Measurements from ENCODE around the gene PPARG. TPM values are rescaled to one million over a fixed set of nuclear protein-coding genes. Genes with fewer than 3 reads are reported as not detected.
"Not testable (repeated sequence)": the region's sequence is repeated elsewhere in the genome, so short reads cannot be mapped to it uniquely, and the experiment has no call there.

The PPARG gene
- total RNA-seq, 1 donor, result 4.7 TPM

GRCh38 chr3:12383218-12383617 is 94.3 kb downstream of the PPARG start:
- TF ChIP-seq, protein P1, sequence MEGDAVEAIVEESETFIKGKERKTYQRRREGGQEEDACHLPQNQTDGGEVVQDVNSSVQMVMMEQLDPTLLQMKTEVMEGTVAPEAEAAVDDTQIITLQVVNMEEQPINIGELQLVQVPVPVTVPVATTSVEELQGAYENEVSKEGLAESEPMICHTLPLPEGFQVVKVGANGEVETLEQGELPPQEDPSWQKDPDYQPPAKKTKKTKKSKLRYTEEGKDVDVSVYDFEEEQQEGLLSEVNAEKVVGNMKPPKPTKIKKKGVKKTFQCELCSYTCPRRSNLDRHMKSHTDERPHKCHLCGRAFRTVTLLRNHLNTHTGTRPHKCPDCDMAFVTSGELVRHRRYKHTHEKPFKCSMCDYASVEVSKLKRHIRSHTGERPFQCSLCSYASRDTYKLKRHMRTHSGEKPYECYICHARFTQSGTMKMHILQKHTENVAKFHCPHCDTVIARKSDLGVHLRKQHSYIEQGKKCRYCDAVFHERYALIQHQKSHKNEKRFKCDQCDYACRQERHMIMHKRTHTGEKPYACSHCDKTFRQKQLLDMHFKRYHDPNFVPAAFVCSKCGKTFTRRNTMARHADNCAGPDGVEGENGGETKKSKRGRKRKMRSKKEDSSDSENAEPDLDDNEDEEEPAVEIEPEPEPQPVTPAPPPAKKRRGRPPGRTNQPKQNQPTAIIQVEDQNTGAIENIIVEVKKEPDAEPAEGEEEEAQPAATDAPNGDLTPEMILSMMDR (IDR thresholded peaks at IDR 0.05; ENCODE audit: insufficient read depth, low read depth, low read length), result no peak
- no peak for DNase-seq (ENCODE audit: low read depth)
- H3K4me3 ChIP-seq (ENCODE audit: low read depth, low read length), result no peak overlapping the region

- TF ChIP-seq, protein P1 (IDR thresholded peaks at IDR 0.05; ENCODE audit: insufficient read depth, low read depth, low read length), result no peak
- peak; percentile 73 for DNase-seq (ENCODE audit: low read depth)
Measured at GRCh38 chr3:12384451-12385233, 95.8 kb downstream of the PPARG start.

DNA sequence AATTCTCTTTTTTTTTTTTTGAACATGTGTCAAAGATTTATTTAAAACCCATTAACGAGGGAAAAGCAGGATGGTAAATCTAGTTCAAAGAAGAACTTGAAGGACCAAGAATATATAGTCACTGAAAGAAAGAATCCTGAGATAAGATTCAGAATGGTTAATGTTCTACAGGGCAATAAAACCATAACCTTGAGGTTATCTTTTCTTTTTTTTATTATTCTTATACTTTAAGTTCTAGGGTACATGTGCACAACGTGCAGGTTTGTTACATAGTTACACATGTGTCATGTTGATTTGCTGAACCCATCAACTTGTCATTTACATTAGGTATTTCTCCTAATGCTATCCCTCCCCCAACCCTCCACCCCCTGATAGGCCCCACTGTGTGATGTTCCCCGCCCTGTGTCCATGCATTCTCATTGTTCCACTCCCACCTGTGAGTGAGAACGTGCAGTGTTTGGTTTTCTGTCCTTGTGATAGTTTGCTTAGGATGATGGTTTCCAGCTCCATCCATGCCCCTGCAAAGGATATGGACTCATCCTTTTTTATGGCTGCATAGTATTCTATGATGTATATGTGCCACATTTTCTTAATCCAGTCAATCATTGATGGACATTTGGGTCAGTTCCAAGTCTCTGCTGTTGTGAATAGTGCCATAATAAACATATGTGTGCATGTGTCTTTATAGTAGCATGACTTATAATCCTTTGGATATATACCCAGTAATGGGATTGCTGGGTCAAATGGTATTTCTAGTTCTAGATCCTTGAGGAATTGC is 97.8 kb downstream of the PPARG start:
- not testable (repeated sequence) for DNase-seq (ENCODE audit: low read depth); H3K4me3 ChIP-seq (ENCODE audit: low read depth, low read length)

More at GRCh38 chr3:12384451-12385233, 95.8 kb downstream of the PPARG start:
- no peak overlapping the region for H3K4me3 ChIP-seq (ENCODE audit: low read depth, low read length)

DNA sequence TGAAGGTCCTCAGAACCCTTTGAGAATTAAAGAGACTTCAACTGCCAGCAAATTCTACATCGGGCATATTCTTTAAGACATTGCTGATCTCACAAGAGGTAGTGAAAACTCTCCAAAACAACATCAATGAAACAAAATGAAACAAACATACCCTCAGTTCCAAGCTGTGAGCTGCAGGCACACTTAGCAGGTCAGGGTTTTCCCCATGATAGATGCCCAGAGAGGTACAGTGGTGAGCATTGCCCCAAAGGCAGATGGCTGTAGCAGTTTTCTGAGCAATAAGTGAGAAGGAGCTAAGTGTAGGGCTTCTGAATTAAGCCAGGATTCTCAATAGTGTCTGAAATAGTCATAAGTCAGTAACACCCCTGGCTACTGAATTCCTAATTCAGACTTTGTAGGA is 99.3 kb downstream of the PPARG start:
- no peak for DNase-seq (ENCODE audit: low read depth)
- H3K4me3 ChIP-seq (ENCODE audit: low read depth, low read length), result no peak overlapping the region
- TF ChIP-seq, protein P1 (IDR thresholded peaks at IDR 0.05; ENCODE audit: insufficient read depth, low read depth, low read length), result no peak

GRCh38 chr3:12392101-12392878 is 103.4 kb downstream of the PPARG start:
- DNase-seq (ENCODE audit: low read depth), result peak; percentile 54
- TF ChIP-seq, protein P1 (IDR thresholded peaks at IDR 0.05; ENCODE audit: insufficient read depth, low read depth, low read length), result no peak
- no peak overlapping the region for H3K4me3 ChIP-seq (ENCODE audit: low read depth, low read length)

DNA sequence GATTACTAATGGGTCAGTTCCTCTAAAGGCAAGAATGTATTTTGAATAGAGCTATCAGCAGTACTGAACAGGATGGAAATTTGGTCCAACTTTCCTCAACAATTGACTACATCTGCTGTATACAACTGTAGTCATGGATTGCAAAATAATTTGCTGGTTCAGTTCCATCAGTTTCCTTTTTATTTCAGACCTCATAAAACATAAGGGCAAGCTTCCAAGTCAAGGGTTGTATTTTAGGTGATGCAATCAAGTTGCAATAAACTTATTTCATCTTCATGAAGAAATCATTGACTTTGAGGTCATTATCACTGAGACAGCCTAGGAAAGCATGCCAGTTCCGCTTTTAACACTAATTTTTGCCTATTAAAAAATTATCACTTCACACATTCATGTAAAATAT is 105.0 kb downstream of the PPARG start:
- TF ChIP-seq, protein P1 (IDR thresholded peaks at IDR 0.05; ENCODE audit: insufficient read depth, low read depth, low read length), result no peak
- no peak overlapping the region for H3K4me3 ChIP-seq (ENCODE audit: low read depth, low read length)
- peak; percentile 97 for DNase-seq (ENCODE audit: low read depth)

All from fibroblast of villous mesenchyme (primary cell).